ENCODE data around the gene TGFBI.

Gene TGFBI

DNA sequence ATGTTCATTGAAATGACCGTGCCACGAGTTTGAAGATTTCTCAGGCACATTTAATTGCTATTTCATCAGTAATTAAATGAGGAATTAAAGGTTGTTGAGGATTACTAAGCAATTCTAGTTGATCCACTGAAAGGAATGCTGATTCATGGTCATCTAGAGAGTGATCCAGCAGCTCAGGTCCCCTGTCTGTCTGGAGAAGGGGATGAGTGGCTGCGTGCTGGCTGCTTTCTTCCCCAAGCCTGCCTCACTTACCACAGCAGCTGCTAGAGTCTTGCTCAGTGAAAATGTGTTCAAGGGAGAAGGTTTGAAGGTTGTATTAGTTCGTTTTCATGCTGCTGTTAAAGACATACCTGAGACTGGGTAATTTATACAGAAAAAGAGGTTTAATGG is 7.8 kb upstream of the TGFBI start:
- in situ Hi-C loops (cut with HindIII; ENCODE audit: low sequenced_read_pairs) = no loop called here
- DNase-seq (ENCODE audit: low read depth, low spot score) = no peak
- H3K4me3 ChIP-seq (ENCODE audit: low read depth, low read length) = no peak overlapping the region
- TF ChIP-seq, protein P1, sequence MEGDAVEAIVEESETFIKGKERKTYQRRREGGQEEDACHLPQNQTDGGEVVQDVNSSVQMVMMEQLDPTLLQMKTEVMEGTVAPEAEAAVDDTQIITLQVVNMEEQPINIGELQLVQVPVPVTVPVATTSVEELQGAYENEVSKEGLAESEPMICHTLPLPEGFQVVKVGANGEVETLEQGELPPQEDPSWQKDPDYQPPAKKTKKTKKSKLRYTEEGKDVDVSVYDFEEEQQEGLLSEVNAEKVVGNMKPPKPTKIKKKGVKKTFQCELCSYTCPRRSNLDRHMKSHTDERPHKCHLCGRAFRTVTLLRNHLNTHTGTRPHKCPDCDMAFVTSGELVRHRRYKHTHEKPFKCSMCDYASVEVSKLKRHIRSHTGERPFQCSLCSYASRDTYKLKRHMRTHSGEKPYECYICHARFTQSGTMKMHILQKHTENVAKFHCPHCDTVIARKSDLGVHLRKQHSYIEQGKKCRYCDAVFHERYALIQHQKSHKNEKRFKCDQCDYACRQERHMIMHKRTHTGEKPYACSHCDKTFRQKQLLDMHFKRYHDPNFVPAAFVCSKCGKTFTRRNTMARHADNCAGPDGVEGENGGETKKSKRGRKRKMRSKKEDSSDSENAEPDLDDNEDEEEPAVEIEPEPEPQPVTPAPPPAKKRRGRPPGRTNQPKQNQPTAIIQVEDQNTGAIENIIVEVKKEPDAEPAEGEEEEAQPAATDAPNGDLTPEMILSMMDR (IDR thresholded peaks at IDR 0.05; ENCODE audit: low read depth, low read length) = no peak

DNA sequence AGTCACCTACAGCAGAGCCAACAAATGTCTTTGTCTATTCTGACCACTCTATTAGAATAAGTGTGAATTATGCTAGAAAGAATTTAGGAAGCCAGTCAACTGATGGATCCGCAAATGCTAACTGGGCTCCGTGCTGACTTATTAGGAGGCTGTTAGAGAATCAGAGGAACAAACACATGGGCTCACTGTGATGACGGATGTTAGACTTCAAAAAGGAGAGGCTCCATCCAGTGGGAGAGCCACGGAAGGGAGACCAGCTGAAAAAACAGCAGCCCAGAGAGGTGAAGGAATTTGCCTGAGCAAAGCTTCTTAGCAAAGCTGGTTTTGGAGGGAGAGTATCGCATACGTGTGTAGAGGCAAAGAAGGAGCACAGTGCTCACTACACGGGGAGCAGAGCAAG is 5.8 kb upstream of the TGFBI start:
- DNase-seq (ENCODE audit: low read depth, low spot score) = no peak
- TF ChIP-seq, protein P1 (IDR thresholded peaks at IDR 0.05; ENCODE audit: low read depth, low read length) = no peak
- no peak overlapping the region for H3K4me3 ChIP-seq (ENCODE audit: low read depth, low read length)
- in situ Hi-C loops (cut with HindIII; ENCODE audit: low sequenced_read_pairs) = no loop called here

DNA sequence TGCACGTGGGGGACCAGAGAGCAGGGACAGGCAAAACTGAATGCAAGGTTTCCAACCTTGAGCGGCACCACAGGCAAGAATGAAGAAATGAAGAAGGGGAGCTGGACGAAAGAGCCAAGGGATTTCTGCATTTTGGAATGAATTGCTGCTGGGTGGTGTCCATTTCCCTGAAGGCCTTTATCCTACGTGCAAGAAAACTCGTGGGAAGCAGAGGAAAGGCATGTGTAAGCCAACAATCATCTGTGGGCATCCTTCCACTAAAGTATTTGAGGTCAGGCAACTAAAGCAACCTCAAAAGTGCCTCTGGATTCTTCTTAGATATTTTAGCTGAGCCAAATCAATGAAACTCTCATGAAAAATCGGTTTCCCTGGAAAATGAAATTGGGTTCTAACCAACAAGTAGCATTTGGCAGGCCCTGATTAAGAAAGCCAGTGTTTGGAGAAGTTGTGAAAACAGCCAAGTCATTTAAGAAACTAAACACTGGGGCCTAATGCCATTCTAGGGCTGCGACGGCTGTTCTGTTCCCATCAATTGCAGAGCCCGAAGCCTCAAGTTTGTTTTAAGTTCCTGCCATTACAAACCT is 4.7 kb upstream of the TGFBI start:
- in situ Hi-C loops (cut with HindIII; ENCODE audit: low sequenced_read_pairs) = no loop called here
- peak; percentile 86 for DNase-seq (ENCODE audit: low read depth, low spot score)
- TF ChIP-seq, protein P1 (IDR thresholded peaks at IDR 0.05; ENCODE audit: low read depth, low read length) = no peak
- H3K4me3 ChIP-seq (ENCODE audit: low read depth, low read length) = no peak overlapping the region

DNA sequence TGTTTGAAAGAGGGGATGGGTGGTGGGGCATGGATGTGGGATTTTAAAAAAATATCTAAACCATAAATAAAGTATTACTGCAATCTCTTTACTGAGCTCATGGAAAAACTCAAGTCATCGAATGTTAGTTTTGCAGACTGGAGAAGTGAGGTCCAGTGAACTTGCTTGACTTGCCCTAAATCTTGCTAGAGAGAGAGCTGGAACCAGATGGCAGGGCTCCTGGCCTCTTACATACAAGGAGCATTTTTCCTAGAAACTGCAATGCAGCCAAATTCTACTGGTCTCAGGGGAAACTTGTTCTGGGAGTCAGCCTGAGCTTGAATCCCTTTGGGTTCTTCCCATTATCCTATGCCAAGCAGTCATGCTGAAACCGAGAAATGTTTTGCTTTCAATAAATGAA is 2.9 kb upstream of the TGFBI start:
- no peak for DNase-seq (ENCODE audit: low read depth, low spot score)
- in situ Hi-C loops (cut with HindIII; ENCODE audit: low sequenced_read_pairs) = no loop called here
- H3K4me3 ChIP-seq (ENCODE audit: low read depth, low read length) = no peak overlapping the region
- TF ChIP-seq, protein P1 (IDR thresholded peaks at IDR 0.05; ENCODE audit: low read depth, low read length) = no peak

DNA sequence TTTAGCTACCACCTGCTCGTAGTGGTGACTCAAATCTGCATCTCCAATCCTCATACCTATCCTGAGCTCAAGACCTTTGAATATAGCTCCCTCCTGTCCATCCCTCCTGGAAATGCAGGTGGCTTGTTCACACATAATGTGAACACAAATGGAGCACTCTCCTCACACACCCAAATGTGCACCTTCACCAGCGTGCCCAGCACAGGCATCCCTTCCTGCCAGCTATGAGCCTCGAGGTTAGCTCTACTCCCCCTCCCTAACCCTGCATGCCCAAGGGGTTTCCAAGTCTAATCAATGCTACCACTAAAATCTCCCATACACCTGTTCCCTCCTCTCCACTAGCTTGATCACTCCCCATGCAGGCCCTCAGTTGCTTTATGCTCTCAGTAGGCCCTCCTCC is 2.2 kb upstream of the TGFBI start:
- H3K4me3 ChIP-seq (ENCODE audit: low read depth, low read length) = no peak overlapping the region
- TF ChIP-seq, protein P1 (IDR thresholded peaks at IDR 0.05; ENCODE audit: low read depth, low read length) = no peak
- in situ Hi-C loops (cut with HindIII; ENCODE audit: low sequenced_read_pairs) = no loop called here
- no peak for DNase-seq (ENCODE audit: low read depth, low spot score)

DNA sequence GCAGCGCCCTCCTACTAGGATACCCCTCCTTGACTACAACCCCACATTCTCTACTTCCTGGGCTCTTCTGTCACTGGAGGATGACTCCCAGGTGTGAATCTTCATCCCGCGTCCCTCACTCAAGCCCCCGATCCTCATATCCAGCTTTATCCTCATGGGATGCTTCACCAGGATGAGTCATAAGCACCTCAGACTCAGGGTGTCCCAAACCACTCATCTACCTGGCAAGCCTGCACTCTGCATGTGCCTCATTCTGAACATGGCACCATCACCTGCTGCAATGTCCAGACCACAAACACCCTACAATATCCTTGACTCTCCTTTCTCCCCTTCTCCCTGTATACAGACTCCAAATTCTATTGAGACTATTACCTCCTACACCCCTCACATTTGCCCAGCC is 1.5 kb upstream of the TGFBI start:
- DNase-seq (ENCODE audit: low read depth, low spot score) = no peak
- TF ChIP-seq, protein P1 (IDR thresholded peaks at IDR 0.05; ENCODE audit: low read depth, low read length) = no peak
- in situ Hi-C loops (cut with HindIII; ENCODE audit: low sequenced_read_pairs) = no loop called here
- H3K4me3 ChIP-seq (ENCODE audit: low read depth, low read length) = no peak overlapping the region

DNA sequence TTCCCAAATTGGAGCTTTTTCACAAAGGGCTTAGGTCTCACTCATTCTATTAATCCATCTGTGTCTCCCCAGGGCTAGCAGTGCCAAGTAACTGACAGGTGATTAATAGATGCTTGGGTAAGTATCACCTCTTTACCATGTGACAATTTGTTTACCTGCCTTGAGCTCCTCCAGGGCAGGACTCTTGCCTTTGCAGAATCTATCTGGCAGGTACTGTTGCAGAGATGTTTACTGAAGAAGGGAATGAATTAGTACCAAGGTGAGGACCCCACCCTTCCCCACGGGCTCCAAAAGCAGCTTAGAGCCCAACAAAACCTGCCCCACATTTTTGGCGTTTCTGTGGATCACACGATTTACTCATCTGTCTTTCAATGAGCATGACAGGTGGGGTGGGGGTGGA is 698 bp upstream of the TGFBI start:
- DNase-seq (ENCODE audit: low read depth, low spot score) = no peak
- TF ChIP-seq, protein P1 (IDR thresholded peaks at IDR 0.05; ENCODE audit: low read depth, low read length) = no peak
- no peak overlapping the region for H3K4me3 ChIP-seq (ENCODE audit: low read depth, low read length)
- in situ Hi-C loops (cut with HindIII; ENCODE audit: low sequenced_read_pairs) = no loop called here
